ENCODE data around the gene SEC31A.
"Not testable (repeated sequence)": the region's sequence is repeated elsewhere in the genome, so short reads cannot be mapped to it uniquely, and the experiment has no call there.

The SEC31A gene

GRCh38 chr4:82919386-82919785, 28.4 kb upstream of the SEC31A start:
- TF ChIP-seq CTCF (IDR thresholded peaks at IDR 0.05) = no peak
- Histone ChIP-seq H3K27ac (no peak overlapping the region), H3K4me3 (no peak overlapping the region)
- no peak for DNase-seq (ENCODE audit: low spot score)

GRCh38 chr4:82918091-82918490, 27.1 kb upstream of the SEC31A start:
- no peak for DNase-seq (ENCODE audit: low spot score)
- TF ChIP-seq CTCF (IDR thresholded peaks at IDR 0.05) = no peak
- Histone ChIP-seq H3K27ac (no peak overlapping the region), H3K4me3 (no peak overlapping the region)

- not testable (repeated sequence) for DNase-seq (ENCODE audit: low spot score); H3K27ac ChIP-seq; H3K4me3 ChIP-seq
Measured at GRCh38 chr4:82913968-82914367, 23.0 kb upstream of the SEC31A start.

- no peak for DNase-seq (ENCODE audit: low spot score)
- no peak overlapping the region for H3K27ac ChIP-seq
- H3K4me3 ChIP-seq = no peak overlapping the region
- TF ChIP-seq CTCF (IDR thresholded peaks at IDR 0.05) = no peak
Measured at GRCh38 chr4:82913305-82913704, 22.4 kb upstream of the SEC31A start.

- H3K27ac ChIP-seq = no peak overlapping the region
- no peak for DNase-seq (ENCODE audit: low spot score)
- H3K4me3 ChIP-seq = no peak overlapping the region
- no peak for TF ChIP-seq CTCF (IDR thresholded peaks at IDR 0.05)
Measured at GRCh38 chr4:82909326-82909725, 18.4 kb upstream of the SEC31A start.

- no peak for DNase-seq (ENCODE audit: low spot score)
- Histone ChIP-seq H3K27ac (no peak overlapping the region), H3K4me3 (no peak overlapping the region)
- TF ChIP-seq CTCF (IDR thresholded peaks at IDR 0.05) = no peak
Measured at GRCh38 chr4:82906469-82906868, 15.5 kb upstream of the SEC31A start.

- DNase-seq (ENCODE audit: low spot score) = no peak
- Histone ChIP-seq H3K27ac (no peak overlapping the region), H3K4me3 (no peak overlapping the region)
- no peak for TF ChIP-seq CTCF (IDR thresholded peaks at IDR 0.05)
Measured at GRCh38 chr4:82905205-82905604, 14.3 kb upstream of the SEC31A start.

GRCh38 chr4:82903737-82904136, 12.8 kb upstream of the SEC31A start:
- Histone ChIP-seq H3K27ac (no peak overlapping the region), H3K4me3 (no peak overlapping the region)
- no peak for TF ChIP-seq CTCF (IDR thresholded peaks at IDR 0.05)
- no peak for DNase-seq (ENCODE audit: low spot score)
